A673 (cell line): ENCODE data around the gene MEIG1.
"Not testable (repeated sequence)": the region's sequence is repeated elsewhere in the genome, so short reads cannot be mapped to it uniquely, and the experiment has no call there.

Experiments used
- CTCF ChIP-seq: fragments of 300-800, 200-600 bp; sonication (generic); conservative IDR thresholded peaks from 2 replicates; pipeline ENCODE4 v1.5.1; 2017; ENCODE audit warnings: low read depth, mild to moderate bottlenecking, antibody characterized with exemption, low read length, moderate library complexity, mixed read lengths
- EZH2 ChIP-seq: fragments of 200-600 bp; sonication (generic); IDR thresholded peaks from 2 replicates; pipeline ENCODE4 v1.6.1; 2017; ENCODE audit warnings: borderline replicate concordance, low read depth, mild to moderate bottlenecking, mixed read lengths, antibody characterized with exemption, low read length; ENCODE audit not compliant: poor library complexity, severe bottlenecking

- TF ChIP-seq CTCF, EZH2: not testable (repeated sequence)
These were observed 61.8 kb downstream of the MEIG1 start for GRCh38 chr10:15020966-15021365.
